Measurements from ENCODE around the gene IL1RAPL1.

IL1RAPL1 gene

GRCh38 chrX:28590396-28590795, 3.1 kb downstream of the IL1RAPL1 start:
- TF ChIP-seq CTCF (IDR thresholded peaks at IDR 0.05; ENCODE audit: low read depth, low read length) = peak; percentile 13
- in situ Hi-C loops (cut with HindIII; ENCODE audit: low sequenced_read_pairs) = no loop called here
- no peak overlapping the region for H3K4me3 ChIP-seq (ENCODE audit: low read depth, low read length)
- no peak for DNase-seq (ENCODE audit: low read depth, low spot score)

- no peak for DNase-seq (ENCODE audit: low read depth, low spot score)
- no peak overlapping the region for H3K4me3 ChIP-seq (ENCODE audit: low read depth, low read length)
- no peak for TF ChIP-seq CTCF (IDR thresholded peaks at IDR 0.05; ENCODE audit: low read depth, low read length)
- in situ Hi-C loops (cut with HindIII; ENCODE audit: low sequenced_read_pairs) = no loop called here
These were observed 4.3 kb downstream of the IL1RAPL1 start for GRCh38 chrX:28591542-28591941.

- no peak for TF ChIP-seq CTCF (IDR thresholded peaks at IDR 0.05; ENCODE audit: low read depth, low read length)
- H3K4me3 ChIP-seq (ENCODE audit: low read depth, low read length) = no peak overlapping the region
- in situ Hi-C loops (cut with HindIII; ENCODE audit: low sequenced_read_pairs) = no loop called here
- DNase-seq (ENCODE audit: low read depth, low spot score) = no peak
These were observed 8.1 kb downstream of the IL1RAPL1 start for GRCh38 chrX:28595346-28595745.

GRCh38 chrX:28599957-28600356, 12.7 kb downstream of the IL1RAPL1 start:
- in situ Hi-C loops (cut with HindIII; ENCODE audit: low sequenced_read_pairs) = no loop called here
- TF ChIP-seq CTCF (IDR thresholded peaks at IDR 0.05; ENCODE audit: low read depth, low read length) = no peak
- DNase-seq (ENCODE audit: low read depth, low spot score) = no peak
- H3K4me3 ChIP-seq (ENCODE audit: low read depth, low read length) = no peak overlapping the region

GRCh38 chrX:28609003-28609402, 21.8 kb downstream of the IL1RAPL1 start:
- no peak for DNase-seq (ENCODE audit: low read depth, low spot score)
- in situ Hi-C loops (cut with HindIII; ENCODE audit: low sequenced_read_pairs) = no loop called here
- TF ChIP-seq CTCF (IDR thresholded peaks at IDR 0.05; ENCODE audit: low read depth, low read length) = no peak
- H3K4me3 ChIP-seq (ENCODE audit: low read depth, low read length) = no peak overlapping the region

- no peak overlapping the region for H3K4me3 ChIP-seq (ENCODE audit: low read depth, low read length)
- in situ Hi-C loops (cut with HindIII; ENCODE audit: low sequenced_read_pairs) = no loop called here
- no peak for DNase-seq (ENCODE audit: low read depth, low spot score)
- no peak for TF ChIP-seq CTCF (IDR thresholded peaks at IDR 0.05; ENCODE audit: low read depth, low read length)
These were observed 22.8 kb downstream of the IL1RAPL1 start for GRCh38 chrX:28609917-28610613.
